ENCODE results near the gene CST1.

- TF ChIP-seq POLR2A (IDR thresholded peaks at IDR 0.05) (no peak), POLR2AphosphoS5 (IDR thresholded peaks at IDR 0.05) (no peak), CTCF (IDR thresholded peaks at IDR 0.05) (no peak)
Observed at GRCh38 chr20:23749746-23750145, 989 bp downstream of the CST1 start.
